Chondrocyte (in vitro differentiated cells): ENCODE results near the gene HOXA7. TPM values are rescaled to one million over a fixed set of nuclear protein-coding genes. Genes with fewer than 3 reads are reported as not detected.

Experiments used
- DNase-seq: peaks from one replicate; pipeline ENCODE4 v3.0.0; 2021; ENCODE audit warnings: mixed read lengths, low spot score
- H3K27ac Mint-ChIP-seq: one replicate; pipeline ENCODE4 v1.8.0; 2021; ENCODE audit warnings: mild to moderate bottlenecking, moderate library complexity, mixed read lengths; ENCODE audit not compliant: unreplicated experiment
- H3K27me3 Mint-ChIP-seq: 2 replicates; pipeline ENCODE4 v1.8.0; 2021; ENCODE audit warnings: low read depth, mixed read lengths
- H3K36me3 Mint-ChIP-seq: 2 replicates; pipeline ENCODE4 v1.8.0; 2021; ENCODE audit warnings: low read depth, mixed read lengths
- H3K4me1 Mint-ChIP-seq: 2 replicates; pipeline ENCODE4 v1.8.0; 2021; ENCODE audit warnings: low read depth, mild to moderate bottlenecking, mixed read lengths
- H3K4me3 Mint-ChIP-seq: one replicate; pipeline ENCODE4 v1.8.0; 2021; ENCODE audit warnings: mild to moderate bottlenecking, moderate library complexity, mixed read lengths; ENCODE audit not compliant: unreplicated experiment
- H3K9me3 Mint-ChIP-seq: 2 replicates; pipeline ENCODE4 v1.8.0; 2021; ENCODE audit warnings: low read depth, mixed read lengths
- long read RNA-seq: library from polyadenylated mRNA; stranded (forward); transcript quantifications from one replicate; pipeline ENCODE4 v2.0.0, GENCODE V29; 2021
- total RNA-seq: library from RNA; stranded (reverse); gene quantifications from 3 replicates; pipeline ENCODE4 v1.2.1, GENCODE V29; 2021
- TF ChIP-seq, protein P1 (sequence below): fragments of 200-600 bp; sonication (generic); IDR thresholded peaks from 2 replicates; pipeline ENCODE4 v1.5.0; 2021; ENCODE audit warnings: antibody characterized with exemption, mild to moderate bottlenecking, moderate library complexity

HOXA7 gene
- total RNA-seq: not detected in 3 replicates
- long read RNA-seq: 0 reads

DNA sequence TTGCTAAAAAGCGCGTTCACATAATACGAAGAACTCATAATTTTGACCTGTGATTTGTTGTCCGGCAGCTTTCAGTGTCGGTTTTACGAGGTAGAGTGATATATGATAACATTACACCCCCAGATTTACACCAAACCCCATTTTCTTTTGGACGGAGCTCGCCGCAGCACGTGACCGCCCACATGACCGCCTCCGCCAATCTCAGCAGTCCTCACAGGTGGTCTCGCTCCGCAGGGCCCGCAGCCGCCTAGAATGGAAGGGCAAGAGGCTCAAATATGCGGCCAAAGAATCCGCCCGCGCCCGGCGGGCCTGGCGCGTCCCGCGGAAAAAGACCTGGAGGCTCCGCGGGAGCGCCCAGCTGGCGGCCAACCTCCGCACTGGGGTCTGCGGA, at the start of gene HOXA7:
Gene HOXA7 (minus strand): TSS at position 168 of the 391 bp plus-strand sequence. CDS start 130 bp downstream, at position 38.
- peaks cover 79% of the 10 kb centered on the region for H3K27me3 Mint-ChIP-seq
- TF ChIP-seq, protein P1, sequence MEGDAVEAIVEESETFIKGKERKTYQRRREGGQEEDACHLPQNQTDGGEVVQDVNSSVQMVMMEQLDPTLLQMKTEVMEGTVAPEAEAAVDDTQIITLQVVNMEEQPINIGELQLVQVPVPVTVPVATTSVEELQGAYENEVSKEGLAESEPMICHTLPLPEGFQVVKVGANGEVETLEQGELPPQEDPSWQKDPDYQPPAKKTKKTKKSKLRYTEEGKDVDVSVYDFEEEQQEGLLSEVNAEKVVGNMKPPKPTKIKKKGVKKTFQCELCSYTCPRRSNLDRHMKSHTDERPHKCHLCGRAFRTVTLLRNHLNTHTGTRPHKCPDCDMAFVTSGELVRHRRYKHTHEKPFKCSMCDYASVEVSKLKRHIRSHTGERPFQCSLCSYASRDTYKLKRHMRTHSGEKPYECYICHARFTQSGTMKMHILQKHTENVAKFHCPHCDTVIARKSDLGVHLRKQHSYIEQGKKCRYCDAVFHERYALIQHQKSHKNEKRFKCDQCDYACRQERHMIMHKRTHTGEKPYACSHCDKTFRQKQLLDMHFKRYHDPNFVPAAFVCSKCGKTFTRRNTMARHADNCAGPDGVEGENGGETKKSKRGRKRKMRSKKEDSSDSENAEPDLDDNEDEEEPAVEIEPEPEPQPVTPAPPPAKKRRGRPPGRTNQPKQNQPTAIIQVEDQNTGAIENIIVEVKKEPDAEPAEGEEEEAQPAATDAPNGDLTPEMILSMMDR: no peak
- H3K36me3 Mint-ChIP-seq: peaks cover 7% of the 10 kb centered on the region
- no peak within 1 kb of the TSS for H3K4me3 Mint-ChIP-seq
- H3K4me1 Mint-ChIP-seq: peaks cover 16% of the 10 kb centered on the region
- H3K27ac Mint-ChIP-seq: no peak within 1 kb of the TSS
- no peak for DNase-seq
- H3K9me3 Mint-ChIP-seq: peaks cover 4% of the 10 kb centered on the region

- DNase-seq: no peak
- Mint-ChIP-seq H3K4me3 (peak overlapping the region; percentile 60), H3K27ac (no peak overlapping the region), H3K27me3 (peaks cover 91% of the 10 kb centered on the region), H3K9me3 (no peaks in the 10 kb centered on the region), H3K4me1 (peaks cover 27% of the 10 kb centered on the region), H3K36me3 (peaks cover 4% of the 10 kb centered on the region)
- TF ChIP-seq, protein P1: no peak
Measured at GRCh38 chr7:27205325-27206280, 49.1 kb upstream of the HOXA7 start.

DNA sequence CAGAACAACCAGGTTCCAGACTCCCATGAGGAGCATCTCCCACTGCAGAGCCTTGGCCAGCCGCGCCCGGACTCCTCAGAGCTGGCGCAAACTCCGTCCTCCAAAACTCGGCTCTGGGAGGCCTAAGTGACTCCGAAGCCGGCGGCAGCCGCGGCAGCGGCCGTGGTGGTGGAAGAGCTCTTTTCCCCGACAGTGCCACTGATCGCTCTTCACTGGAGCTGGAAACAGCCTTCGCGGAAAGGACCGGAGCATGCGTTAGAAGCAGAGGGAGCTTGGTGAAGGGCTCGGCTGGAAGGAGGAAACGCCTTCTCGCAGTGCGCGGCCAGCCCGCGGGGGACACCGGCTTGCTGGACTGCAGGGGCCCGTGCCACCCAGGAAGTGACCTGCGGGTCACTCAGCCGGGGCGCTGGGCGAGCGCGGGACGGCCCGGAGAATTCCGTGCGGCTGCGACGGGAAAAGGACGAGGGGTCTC, 48.4 kb upstream of the HOXA7 start:
- Mint-ChIP-seq H3K27ac (no peak overlapping the region), H3K4me3 (peak overlapping the region; percentile 60), H3K4me1 (peaks cover 27% of the 10 kb centered on the region), H3K36me3 (peaks cover 4% of the 10 kb centered on the region), H3K27me3 (peaks cover 88% of the 10 kb centered on the region), H3K9me3 (no peaks in the 10 kb centered on the region)
- TF ChIP-seq, protein P1: no peak
- no peak for DNase-seq

DNA sequence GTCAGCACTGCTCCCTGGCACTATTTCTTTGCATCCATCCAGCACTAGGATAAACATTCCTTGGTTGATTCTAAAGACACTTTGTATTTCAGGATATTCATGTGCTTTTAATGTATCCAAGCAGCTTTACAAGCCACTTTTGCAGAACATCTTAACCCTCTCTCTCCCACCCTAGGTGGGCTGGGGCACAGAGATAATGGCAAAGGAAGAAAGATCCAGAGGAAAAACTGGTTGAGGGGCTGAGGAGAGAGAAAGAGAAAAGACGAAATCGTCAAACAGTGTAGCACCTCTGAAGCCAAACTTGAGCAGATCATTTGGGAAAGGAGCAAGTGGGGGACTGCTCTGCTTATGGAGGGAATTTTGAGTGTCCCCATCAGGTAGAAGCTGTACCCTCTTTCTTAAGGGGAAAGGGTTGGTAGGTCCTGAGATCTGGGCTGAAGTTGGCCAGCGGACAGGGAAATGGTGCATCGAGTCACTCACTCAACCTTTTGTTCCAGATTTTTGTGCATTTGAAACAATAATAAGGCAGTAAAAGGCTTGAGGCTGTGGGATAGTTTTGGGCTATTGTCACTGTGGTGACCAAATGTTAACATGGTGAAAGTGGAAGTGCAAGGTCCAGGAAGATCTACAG, 47.6 kb upstream of the HOXA7 start:
- Mint-ChIP-seq H3K9me3 (no peaks in the 10 kb centered on the region), H3K27ac (no peak overlapping the region), H3K36me3 (peaks cover 4% of the 10 kb centered on the region), H3K4me3 (no peak overlapping the region), H3K27me3 (peaks cover 85% of the 10 kb centered on the region), H3K4me1 (peaks cover 28% of the 10 kb centered on the region)
- TF ChIP-seq, protein P1: no peak
- no peak for DNase-seq

DNA sequence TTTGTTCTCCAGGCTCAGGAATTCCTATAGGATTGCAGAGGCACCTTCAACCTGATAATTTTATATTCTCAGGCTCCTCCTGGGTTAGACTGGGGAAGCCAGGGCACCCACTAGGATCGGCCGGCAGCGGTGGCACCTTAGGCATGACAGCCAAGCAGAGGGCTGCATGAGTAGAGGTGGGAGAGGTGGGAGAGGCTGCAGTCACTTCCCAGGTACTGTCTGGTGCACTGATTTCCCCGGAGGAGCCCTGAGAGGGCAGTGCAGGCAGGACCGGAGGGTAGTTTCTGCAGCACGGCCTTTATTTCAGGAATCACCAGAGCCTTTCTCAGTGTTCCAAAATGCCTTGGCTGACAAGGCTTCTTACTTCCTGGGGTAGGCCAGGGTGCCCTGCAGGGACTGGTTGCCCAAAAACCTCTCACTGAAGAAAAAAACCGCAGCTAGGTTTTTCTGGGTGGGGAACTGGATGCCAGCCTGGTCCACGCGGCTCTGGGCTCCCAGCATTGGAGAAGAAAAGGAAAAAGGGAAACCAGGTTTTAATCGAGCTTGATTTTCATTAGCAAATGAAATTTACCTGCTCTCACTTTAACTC, 47.0 kb upstream of the HOXA7 start:
- H3K27ac Mint-ChIP-seq: no peak overlapping the region
- TF ChIP-seq, protein P1: no peak
- no peaks in the 10 kb centered on the region for H3K9me3 Mint-ChIP-seq
- H3K4me1 Mint-ChIP-seq: peaks cover 28% of the 10 kb centered on the region
- DNase-seq: no peak
- peaks cover 4% of the 10 kb centered on the region for H3K36me3 Mint-ChIP-seq
- no peak overlapping the region for H3K4me3 Mint-ChIP-seq
- H3K27me3 Mint-ChIP-seq: peaks cover 85% of the 10 kb centered on the region
